GM10248 (cell line): Measurements from ENCODE around the gene SLC35A3.

Source experiments
- CTCF ChIA-PET: fragments of 300-600 bp; sonication (Branson Sonifier 250); formaldehyde crosslinking; extraction: SDS; loops from one replicate; lab custom pipeline; 2021; ENCODE audit warnings: antibody characterized with exemption; lab: Yijun Ruan, JAX
- POLR2A ChIA-PET: fragments of 350-650 bp; sonication (Branson Sonifier 250); formaldehyde crosslinking; extraction: SDS; loops from one replicate; lab custom pipeline; 2020; ENCODE audit warnings: antibody characterized with exemption; lab: Yijun Ruan, JAX
- DNase-seq: peaks from one replicate; pipeline ENCODE4 v3.0.0; 2012; ENCODE audit errors: extremely low spot score
- TF ChIP-seq, protein P1 (sequence below): IDR thresholded peaks from 2 replicates; pipeline ENCODE4 v1.5.1; 2012; ENCODE audit warnings: mild to moderate bottlenecking, low read depth; ENCODE audit errors: extremely low read depth, missing control alignments, control extremely low read depth

The SLC35A3 gene

DNA sequence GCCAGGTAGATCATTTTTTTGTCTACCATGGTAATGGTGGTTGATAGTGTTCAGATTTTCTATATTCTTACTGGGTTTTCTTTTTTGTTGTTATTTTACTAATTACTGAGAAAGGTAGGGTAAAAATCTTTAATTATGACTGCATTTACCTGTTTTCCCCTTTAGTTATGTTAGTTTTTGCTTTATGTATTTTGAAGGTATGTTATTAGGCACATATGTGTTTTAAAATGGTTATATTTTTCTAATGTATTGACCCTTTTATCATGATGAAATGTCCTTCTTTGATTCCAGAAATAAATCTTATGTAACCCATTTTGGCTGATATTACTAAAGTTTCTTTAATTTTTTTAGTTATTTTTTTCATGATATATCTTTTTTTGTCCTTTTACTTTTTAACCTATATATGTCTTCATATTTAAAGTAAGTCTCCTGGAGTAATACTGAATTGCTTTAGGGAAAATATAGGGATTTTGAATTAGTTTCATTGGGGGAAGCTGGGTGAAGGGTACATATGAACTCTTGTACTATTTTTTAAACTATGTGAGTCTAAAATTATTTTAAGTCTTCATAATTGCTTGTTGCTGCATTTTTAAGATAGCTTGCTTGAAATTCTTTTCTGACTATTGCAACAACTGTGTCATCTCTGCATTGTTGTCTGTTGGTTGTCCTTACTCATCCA lies 22.4 kb downstream of the SLC35A3 start:
- ChIA-PET POLR2A (no interaction called here), CTCF (interaction anchor here (1.2 kb wide), 1 partner anchor 22 kb away, joined by 3 read pairs; the partner anchor contains the start of gene SLC35A3)
- TF ChIP-seq, protein P1, sequence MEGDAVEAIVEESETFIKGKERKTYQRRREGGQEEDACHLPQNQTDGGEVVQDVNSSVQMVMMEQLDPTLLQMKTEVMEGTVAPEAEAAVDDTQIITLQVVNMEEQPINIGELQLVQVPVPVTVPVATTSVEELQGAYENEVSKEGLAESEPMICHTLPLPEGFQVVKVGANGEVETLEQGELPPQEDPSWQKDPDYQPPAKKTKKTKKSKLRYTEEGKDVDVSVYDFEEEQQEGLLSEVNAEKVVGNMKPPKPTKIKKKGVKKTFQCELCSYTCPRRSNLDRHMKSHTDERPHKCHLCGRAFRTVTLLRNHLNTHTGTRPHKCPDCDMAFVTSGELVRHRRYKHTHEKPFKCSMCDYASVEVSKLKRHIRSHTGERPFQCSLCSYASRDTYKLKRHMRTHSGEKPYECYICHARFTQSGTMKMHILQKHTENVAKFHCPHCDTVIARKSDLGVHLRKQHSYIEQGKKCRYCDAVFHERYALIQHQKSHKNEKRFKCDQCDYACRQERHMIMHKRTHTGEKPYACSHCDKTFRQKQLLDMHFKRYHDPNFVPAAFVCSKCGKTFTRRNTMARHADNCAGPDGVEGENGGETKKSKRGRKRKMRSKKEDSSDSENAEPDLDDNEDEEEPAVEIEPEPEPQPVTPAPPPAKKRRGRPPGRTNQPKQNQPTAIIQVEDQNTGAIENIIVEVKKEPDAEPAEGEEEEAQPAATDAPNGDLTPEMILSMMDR: no peak
- DNase-seq: no peak

DNA sequence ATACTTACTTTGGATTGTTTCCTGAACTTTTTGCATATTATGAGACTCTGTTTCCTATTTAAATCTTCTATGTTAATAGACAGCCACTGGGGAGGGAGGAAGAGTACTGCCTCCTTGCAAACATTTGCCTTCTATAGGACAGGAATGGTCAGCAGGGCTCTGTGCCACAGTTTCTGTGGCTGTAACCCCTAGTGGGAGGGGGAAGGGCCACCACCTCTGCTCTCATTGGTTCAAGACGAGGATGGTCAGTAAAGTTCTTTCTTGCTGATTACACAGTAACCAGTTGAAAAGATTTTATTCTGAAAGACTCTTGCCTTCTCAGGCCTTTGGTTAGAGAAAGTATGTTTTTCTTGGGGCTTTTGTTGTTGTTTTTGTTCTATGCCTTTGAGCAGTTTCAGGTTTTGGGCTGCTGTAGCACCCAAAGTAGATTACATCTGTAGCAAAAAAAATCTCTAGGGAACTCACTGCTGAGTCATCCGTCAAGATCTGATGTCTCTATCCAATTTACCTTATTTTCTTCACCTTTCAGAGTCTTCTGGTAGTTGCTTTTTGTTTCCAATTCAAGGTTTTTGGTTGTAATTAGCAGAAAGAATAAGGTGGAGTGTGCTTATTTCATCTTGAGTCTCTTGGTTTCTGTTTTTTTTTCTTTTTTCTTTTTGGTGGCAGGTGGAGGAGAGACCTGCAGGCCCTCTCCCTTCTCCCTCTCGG lies 23.1 kb downstream of the SLC35A3 start:
- CTCF ChIA-PET: no interaction called here
- TF ChIP-seq, protein P1: no peak
- POLR2A ChIA-PET: no interaction called here
- no peak for DNase-seq

DNA sequence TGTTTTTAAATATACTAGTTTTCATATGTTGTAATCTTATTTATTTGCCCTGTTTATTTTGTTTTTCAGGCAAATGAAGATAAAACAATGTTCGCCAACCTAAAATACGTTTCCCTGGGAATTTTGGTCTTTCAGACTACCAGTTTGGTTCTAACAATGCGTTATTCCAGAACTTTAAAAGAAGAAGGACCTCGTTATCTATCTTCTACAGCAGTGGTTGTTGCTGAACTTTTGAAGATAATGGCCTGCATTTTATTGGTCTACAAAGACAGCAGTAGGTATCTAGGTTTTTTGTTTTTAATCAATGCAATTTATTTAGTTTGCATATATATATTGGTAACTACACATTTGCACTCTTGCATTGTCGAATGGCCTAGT lies 23.7 kb downstream of the SLC35A3 start:
- TF ChIP-seq, protein P1: no peak
- ChIA-PET POLR2A (no interaction called here), CTCF (no interaction called here)
- no peak for DNase-seq

DNA sequence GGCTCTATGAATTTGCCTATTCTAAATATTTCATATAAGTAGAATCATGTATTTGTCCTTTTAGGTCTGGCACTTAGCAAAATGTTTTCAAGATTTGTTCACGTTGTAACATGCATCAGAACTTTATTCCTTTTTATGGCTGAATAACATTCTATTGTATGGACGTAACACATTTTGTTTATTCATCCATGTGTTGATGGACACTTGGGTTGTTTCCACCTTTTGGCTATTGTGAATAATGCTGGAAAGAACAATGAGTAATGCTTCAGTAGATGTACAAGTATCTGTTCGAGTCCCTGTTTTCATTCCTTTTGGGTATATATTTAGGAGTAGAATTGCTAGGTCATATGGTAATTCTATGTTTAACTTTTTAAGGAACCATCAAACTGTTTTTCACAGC lies 24.7 kb downstream of the SLC35A3 start:
- TF ChIP-seq, protein P1: no peak
- DNase-seq: no peak
- ChIA-PET POLR2A (no interaction called here), CTCF (no interaction called here)

DNA sequence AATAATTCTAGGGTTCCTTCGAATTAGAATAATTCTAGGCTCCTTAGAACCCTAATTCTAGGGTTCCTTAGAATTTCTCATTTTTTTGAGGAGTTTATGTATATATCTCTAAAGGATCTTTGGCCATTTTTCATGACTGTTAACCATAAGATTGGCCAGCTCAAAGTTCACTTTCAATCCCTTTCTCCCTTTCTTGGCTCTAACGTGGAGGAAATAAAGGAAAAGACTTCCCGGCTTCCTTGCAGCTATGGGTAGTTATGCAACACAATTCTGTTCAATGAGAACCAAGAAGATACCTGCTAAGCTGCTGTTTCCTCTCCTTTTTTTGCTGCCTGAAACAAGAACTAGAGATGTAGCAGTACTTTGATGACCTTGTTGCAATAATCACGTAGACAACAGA lies 27.2 kb downstream of the SLC35A3 start:
- TF ChIP-seq, protein P1: no peak
- no peak for DNase-seq
- ChIA-PET POLR2A (no interaction called here), CTCF (no interaction called here)

DNA sequence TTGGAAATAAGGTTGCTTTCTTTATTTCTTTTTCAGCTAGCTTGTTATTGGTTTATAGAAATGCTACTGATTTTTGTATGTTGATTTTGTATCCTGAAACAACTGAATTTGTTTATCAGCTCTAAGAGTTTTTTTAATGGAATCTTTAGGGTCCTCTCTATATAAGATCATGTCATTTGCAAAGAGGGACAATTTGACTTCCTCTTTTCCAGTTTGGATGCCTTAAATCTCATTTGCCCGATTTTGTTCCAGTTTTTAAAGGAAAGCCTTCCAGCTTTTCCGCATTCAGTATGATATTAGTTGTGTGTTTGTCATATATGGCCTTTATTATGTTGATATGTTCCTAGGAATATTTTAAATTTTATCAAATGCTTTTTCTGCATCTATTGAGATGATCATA lies 31.7 kb downstream of the SLC35A3 start:
- TF ChIP-seq, protein P1: no peak
- CTCF ChIA-PET: no interaction called here
- POLR2A ChIA-PET: no interaction called here
- no peak for DNase-seq
